HEK293T (cell line): ENCODE results near the gene SCN1A.
"Not testable (repeated sequence)": the region's sequence is repeated elsewhere in the genome, so short reads cannot be mapped to it uniquely, and the experiment has no call there.

Experiments
- CTCF ChIA-PET: fragments of 350-600 bp; formaldehyde crosslinking; extraction: SDS; loops from one replicate; lab custom pipeline; 2021; ENCODE audit warnings: antibody characterized with exemption, inconsistent platforms; lab: Yijun Ruan, JAX
- POLR2A ChIA-PET: fragments of 350-600 bp; formaldehyde crosslinking; extraction: SDS; loops from one replicate; lab custom pipeline; 2020; ENCODE audit warnings: antibody characterized with exemption, inconsistent platforms; lab: Yijun Ruan, JAX
- DNase-seq: peaks from one replicate; pipeline ENCODE4 v3.0.0; 2012; ENCODE audit warnings: mixed read lengths; ENCODE audit errors: extremely low spot score
- ARNT ChIP-seq: fragments of 450-650 bp; IDR thresholded peaks from 2 replicates; pipeline ENCODE4 v1.6.1; 2017; ENCODE audit warnings: mild to moderate bottlenecking
- BHLHE40 ChIP-seq: fragments of 450-650 bp; IDR thresholded peaks from 2 replicates; pipeline ENCODE4 v1.6.1; 2016; ENCODE audit warnings: mild to moderate bottlenecking, moderate library complexity, borderline replicate concordance
- CTBP1 ChIP-seq: fragments of 450-650 bp; IDR thresholded peaks from 2 replicates; pipeline ENCODE4 v1.6.1; 2016; ENCODE audit warnings: borderline replicate concordance
- ELF4 ChIP-seq: fragments of 450-650 bp; IDR thresholded peaks from 2 replicates; pipeline ENCODE4 v1.6.1; 2017; ENCODE audit warnings: antibody characterized with exemption
- FOXA1 ChIP-seq: fragments of 450-650 bp; IDR thresholded peaks from 2 replicates; pipeline ENCODE4 v1.6.1; 2016; ENCODE audit warnings: mild to moderate bottlenecking
- FOXK2 ChIP-seq: fragments of 450-650 bp; IDR thresholded peaks from 2 replicates; pipeline ENCODE4 v1.6.1; 2016; ENCODE audit warnings: mild to moderate bottlenecking
- FOXM1 ChIP-seq: fragments of 450-650 bp; IDR thresholded peaks from 2 replicates; pipeline ENCODE4 v1.6.1; 2017; ENCODE audit warnings: mild to moderate bottlenecking, borderline replicate concordance
- HDGF ChIP-seq: fragments of 450-650 bp; IDR thresholded peaks from 2 replicates; pipeline ENCODE4 v1.6.1; 2017; ENCODE audit warnings: antibody characterized with exemption, borderline replicate concordance
- L3MBTL2 ChIP-seq: fragments of 450-650 bp; conservative IDR thresholded peaks from 2 replicates; pipeline ENCODE4 v1.6.1; 2016; ENCODE audit warnings: mild to moderate bottlenecking
- LEF1 ChIP-seq: fragments of 450-650 bp; IDR thresholded peaks from 2 replicates; pipeline ENCODE4 v1.6.1; 2017; ENCODE audit warnings: mild to moderate bottlenecking, borderline replicate concordance
- NFRKB ChIP-seq: fragments of 450-650 bp; IDR thresholded peaks from 2 replicates; pipeline ENCODE4 v1.6.1; 2016; ENCODE audit warnings: mild to moderate bottlenecking, moderate library complexity
- PKNOX1 ChIP-seq: fragments of 450-650 bp; IDR thresholded peaks from 2 replicates; pipeline ENCODE4 v1.6.1; 2016
- SP1 ChIP-seq: fragments of 450-650 bp; IDR thresholded peaks from 2 replicates; pipeline ENCODE4 v1.6.1; 2017
- SUZ12 ChIP-seq: fragments of 450-650 bp; IDR thresholded peaks from 2 replicates; pipeline ENCODE4 v1.6.1; 2016; ENCODE audit warnings: mild to moderate bottlenecking
- TARDBP ChIP-seq: fragments of 450-650 bp; IDR thresholded peaks from 2 replicates; pipeline ENCODE4 v1.6.1; 2016
- ZNF384 ChIP-seq: fragments of 450-650 bp; IDR thresholded peaks from 2 replicates; pipeline ENCODE4 v1.6.1; 2016

The SCN1A gene

GRCh38 chr2:166147883-166148282, 20.1 kb upstream of the SCN1A start:
- POLR2A ChIA-PET: no interaction called here
- TF ChIP-seq FOXK2 (no peak), NFRKB (no peak), FOXA1 (no peak), BHLHE40 (no peak), ZNF384 (no peak), PKNOX1 (no peak)
- DNase-seq: no peak
- CTCF ChIA-PET: no interaction called here

- DNase-seq: no peak
- TF ChIP-seq CTBP1: no peak
- POLR2A ChIA-PET: no interaction called here
- CTCF ChIA-PET: no interaction called here
These were observed 16.3 kb upstream of the SCN1A start for GRCh38 chr2:166144071-166144470.

- TF ChIP-seq TARDBP: no peak
- TF ChIP-seq LEF1: no peak
- no peak for TF ChIP-seq L3MBTL2
- TF ChIP-seq CTBP1: no peak
- no peak for TF ChIP-seq ZNF384
- TF ChIP-seq FOXM1: no peak
- no peak for TF ChIP-seq ELF4
- TF ChIP-seq NFRKB: no peak
- no peak for TF ChIP-seq BHLHE40
- TF ChIP-seq PKNOX1: no peak
- no peak for TF ChIP-seq ARNT
- CTCF ChIA-PET: no interaction called here
- DNase-seq: no peak
- POLR2A ChIA-PET: no interaction called here
These were observed 13.1 kb upstream of the SCN1A start for GRCh38 chr2:166140932-166141331.

- ChIA-PET CTCF (no interaction called here), POLR2A (no interaction called here)
- no peak for TF ChIP-seq FOXA1
- TF ChIP-seq ARNT: no peak
- no peak for TF ChIP-seq TARDBP
- no peak for TF ChIP-seq HDGF
- TF ChIP-seq ZNF384: no peak
- no peak for TF ChIP-seq NFRKB
- TF ChIP-seq CTBP1: no peak
- no peak for TF ChIP-seq FOXM1
- no peak for TF ChIP-seq PKNOX1
- no peak for TF ChIP-seq BHLHE40
- TF ChIP-seq L3MBTL2: no peak
- no peak for TF ChIP-seq ELF4
- TF ChIP-seq SP1: no peak
- DNase-seq: no peak
These were observed 12.7 kb upstream of the SCN1A start for GRCh38 chr2:166140475-166140874.

GRCh38 chr2:166139479-166139878, 11.7 kb upstream of the SCN1A start:
- POLR2A ChIA-PET, CTCF ChIA-PET, DNase-seq: not testable (repeated sequence)

GRCh38 chr2:166138667-166139066, 10.8 kb upstream of the SCN1A start:
- POLR2A ChIA-PET: no interaction called here

More at GRCh38 chr2:166138667-166139066, 10.8 kb upstream of the SCN1A start:
- DNase-seq: no peak
- TF ChIP-seq HDGF (no peak), SUZ12 (no peak), FOXK2 (no peak), TARDBP (no peak), PKNOX1 (no peak), SP1 (no peak), NFRKB (no peak), BHLHE40 (no peak), ELF4 (no peak), FOXA1 (no peak), LEF1 (no peak), ARNT (no peak), L3MBTL2 (no peak), FOXM1 (no peak), CTBP1 (no peak), ZNF384 (no peak)
- CTCF ChIA-PET: no interaction called here
